ENCODE results near the gene C6orf62. TPM values are rescaled to one million over a fixed set of nuclear protein-coding genes. Genes with fewer than 3 reads are reported as not detected.

Gene C6orf62
- total and polyA plus RNA-seq, 12 donors, result 35.3 to 68.3 (median 41.5) TPM

- Histone ChIP-seq H3K27ac (no peak overlapping the region), H3K4me1 (peaks cover 0 to 3% (median 0%) of the 10 kb centered on the region in 9 donors), H3K27me3 (no peaks in the 10 kb centered on the region), H3K9me3 (no peaks in the 10 kb centered on the region), H3K36me3 (no peaks in the 10 kb centered on the region), H3K4me3 (no peak overlapping the region)
- DNase-seq (no peak), ATAC-seq (no peak)
- intact Hi-C loops (cut with DNase I), result loop anchor here in 4 of 10 donors (5.0 to 10.0 kb wide), 4 partner anchors 179 to 329 kb away; no protein-coding TSS in a partner anchor
- 43 to 51% methylated on average over 3 of the region's 3 CpGs for WGBS, 2 donors
- TF ChIP-seq CTCF (IDR thresholded peaks at IDR 0.05), result no peak
Observed at GRCh38 chr6:24763578-24763977, 44.6 kb upstream of the C6orf62 start.

- intact Hi-C loops (cut with DNase I), result loop anchor here in 4 of 10 donors (5.0 to 10.0 kb wide), 4 partner anchors 177 to 327 kb away; no protein-coding TSS in a partner anchor
- no peak overlapping the region for H3K27ac ChIP-seq
- peaks cover 0 to 15% (median 0%) of the 10 kb centered on the region in 9 donors for H3K4me1 ChIP-seq
- H3K9me3 ChIP-seq, result no peaks in the 10 kb centered on the region
- no peaks in the 10 kb centered on the region for H3K27me3 ChIP-seq
- no peak overlapping the region for H3K4me3 ChIP-seq
- H3K36me3 ChIP-seq, result no peaks in the 10 kb centered on the region
- no peak for ATAC-seq
- DNase-seq, result no peak
- no peak for TF ChIP-seq CTCF (IDR thresholded peaks at IDR 0.05)
Observed at GRCh38 chr6:24761851-24762250, 42.9 kb upstream of the C6orf62 start.

DNA sequence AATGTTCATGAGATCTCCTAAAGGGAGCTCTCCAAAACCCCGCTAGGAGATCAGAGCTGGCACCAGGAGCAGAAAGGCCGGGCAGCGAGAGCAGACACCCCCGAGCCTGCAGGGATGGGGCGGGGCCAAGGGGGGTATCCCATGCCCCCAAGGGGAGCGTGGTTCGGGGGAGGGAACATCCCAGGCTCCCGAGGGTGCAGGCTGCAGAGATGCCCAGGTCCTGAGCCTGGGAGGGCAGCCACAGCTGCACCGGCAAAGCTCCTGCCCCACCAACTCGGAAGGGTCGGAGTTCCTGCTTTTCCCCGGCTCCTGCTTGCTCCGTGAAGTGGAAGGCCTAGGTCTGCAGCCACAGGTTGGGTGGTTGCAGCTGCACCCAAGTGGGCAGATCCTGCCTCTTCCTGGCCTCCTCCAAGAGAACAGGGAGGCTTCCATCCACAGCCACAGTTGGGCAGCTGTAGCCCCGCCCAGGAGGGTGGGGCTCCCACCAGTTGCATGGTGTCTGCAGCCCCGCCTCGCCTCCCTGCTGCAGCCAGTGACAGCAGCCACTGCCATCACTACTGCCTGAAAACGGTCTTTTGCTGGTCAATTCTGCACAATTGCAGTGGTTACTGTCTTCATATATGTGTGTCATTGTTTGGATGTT is 42.4 kb upstream of the C6orf62 start:
- TF ChIP-seq CTCF (IDR thresholded peaks at IDR 0.05), result no peak
- intact Hi-C loops (cut with DNase I), result loop anchor here in 4 of 10 donors (5.0 to 10.0 kb wide), 4 partner anchors 177 to 327 kb away; no protein-coding TSS in a partner anchor
- no peaks in the 10 kb centered on the region for H3K36me3 ChIP-seq
- no peak overlapping the region for H3K4me3 ChIP-seq
- H3K27ac ChIP-seq, result no peak overlapping the region
- DNase-seq (no peak), ATAC-seq (peak in 1 of 8 donors; percentile 31)
- H3K27me3 ChIP-seq, result no peaks in the 10 kb centered on the region
- peaks cover 0 to 13% (median 0%) of the 10 kb centered on the region in 9 donors for H3K4me1 ChIP-seq
- no peaks in the 10 kb centered on the region for H3K9me3 ChIP-seq
- 88 to 91% methylated on average over 16 to 17 of the region's 17 CpGs for WGBS, 2 donors

DNA sequence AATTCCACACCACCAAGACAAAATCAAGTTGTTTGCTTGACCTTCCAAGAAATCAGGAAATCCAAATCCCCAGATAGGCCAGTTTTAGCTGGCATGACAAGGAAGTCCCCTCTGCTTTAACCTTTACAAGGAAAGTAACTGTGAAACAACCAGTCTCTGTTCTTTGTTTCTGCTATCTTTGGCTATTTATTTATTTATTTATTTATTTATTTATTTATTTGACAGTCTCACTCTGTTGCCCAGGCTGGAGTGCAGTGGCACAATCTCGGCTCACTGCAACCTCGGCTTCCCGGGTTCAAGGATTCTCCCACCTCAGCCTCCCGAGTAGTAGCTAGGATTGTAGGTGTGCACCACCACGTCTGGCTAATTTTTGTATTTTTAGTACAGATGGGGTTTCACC is 41.3 kb upstream of the C6orf62 start:
- WGBS, 2 donors, result 95 to 97% methylated on average over 5 of the region's 5 CpGs
- no peaks in the 10 kb centered on the region for H3K36me3 ChIP-seq
- intact Hi-C loops (cut with DNase I), result loop anchor here in 4 of 10 donors (5.0 to 10.0 kb wide), 4 partner anchors 175 to 325 kb away; no protein-coding TSS in a partner anchor
- peaks cover 0 to 13% (median 0%) of the 10 kb centered on the region in 9 donors for H3K4me1 ChIP-seq
- H3K27ac ChIP-seq, result no peak overlapping the region
- no peak for TF ChIP-seq CTCF (IDR thresholded peaks at IDR 0.05)
- DNase-seq (no peak), ATAC-seq (no peak)
- H3K9me3 ChIP-seq, result no peaks in the 10 kb centered on the region
- no peak overlapping the region for H3K4me3 ChIP-seq
- H3K27me3 ChIP-seq, result no peaks in the 10 kb centered on the region

Data from heart right ventricle (tissue), 16 donors.